Smooth muscle cell (in vitro differentiated cells): ENCODE measurements around the gene HS2ST1. TPM values are rescaled to one million over a fixed set of nuclear protein-coding genes. Genes with fewer than 3 reads are reported as not detected.
"Not testable (repeated sequence)": the region's sequence is repeated elsewhere in the genome, so short reads cannot be mapped to it uniquely, and the experiment has no call there.

Source experiments
- DNase-seq: peaks from one replicate; lab custom pipeline; 2025; ENCODE audit not compliant: unreplicated experiment; lab: John Stamatoyannopoulos, UW
- H2AFZ ChIP-seq: fragments of 200-600 bp; sonication (generic); 2 replicates; pipeline ENCODE4 v1.6.0; 2016; ENCODE audit warnings: antibody characterized with exemption, low read depth, mild to moderate bottlenecking
- H3F3A ChIP-seq: fragments of 200-600 bp; sonication (generic); 2 replicates; pipeline ENCODE4 v1.6.0; 2017; ENCODE audit warnings: antibody characterized with exemption, low read depth
- H3K27ac ChIP-seq: fragments of 200-600 bp; sonication (generic); 2 replicates; pipeline ENCODE4 v1.5.1; 2016; ENCODE audit warnings: low read depth, mild to moderate bottlenecking
- H3K27me3 ChIP-seq: fragments of 200-600 bp; sonication (generic); 2 replicates; pipeline ENCODE4 v1.6.1; 2016; ENCODE audit warnings: low read depth, mild to moderate bottlenecking
- H3K36me3 ChIP-seq: fragments of 200-600 bp; sonication (generic); 2 replicates; pipeline ENCODE4 v1.5.1; 2016; ENCODE audit warnings: low read depth
- H3K4me1 ChIP-seq: fragments of 200-600 bp; sonication (generic); 2 replicates; pipeline ENCODE4 v1.5.1; 2016; ENCODE audit warnings: low read depth
- H3K4me2 ChIP-seq: fragments of 200-600 bp; sonication (generic); 2 replicates; pipeline ENCODE4 v1.6.0; 2016; ENCODE audit warnings: mild to moderate bottlenecking
- H3K4me3 ChIP-seq: fragments of 200-600 bp; sonication (generic); 2 replicates; pipeline ENCODE4 v1.5.1; 2016; ENCODE audit warnings: mild to moderate bottlenecking
- H3K79me2 ChIP-seq: fragments of 200-600 bp; sonication (generic); 2 replicates; pipeline ENCODE4 v1.6.0; 2016; ENCODE audit warnings: low read depth, mild to moderate bottlenecking
- H3K9ac ChIP-seq: fragments of 200-600 bp; sonication (generic); 2 replicates; pipeline ENCODE4 v1.6.0; 2016; ENCODE audit warnings: low read depth
- H3K9me3 ChIP-seq: fragments of 200-600 bp; sonication (generic); replicated peaks from 2 replicates; pipeline ENCODE4 v1.5.1; 2016; ENCODE audit warnings: low read depth
- H4K20me1 ChIP-seq: fragments of 200-600 bp; sonication (generic); 2 replicates; pipeline ENCODE4 v1.6.0; 2016; ENCODE audit warnings: low read depth
- CTCF ChIP-seq: fragments of 200-600 bp; sonication (generic); IDR thresholded peaks from 2 replicates; pipeline ENCODE4 v1.5.1; 2017; ENCODE audit warnings: borderline replicate concordance, mild to moderate bottlenecking, antibody characterized with exemption; ENCODE audit not compliant: insufficient read depth, poor library complexity, severe bottlenecking
- WGBS: methylation state at CpG from one replicate; pipeline ENCODE4 v1.1.7; 2016; ENCODE audit warnings: low lambda C conversion rate; 5-methylcytosine and 5-hydroxymethylcytosine counted together
- polyA plus RNA-seq: library from polyadenylated mRNA; unstranded; fragments of >200 nt; fragmentation: Nextera tagmentation; extraction: Ambion mirVana; gene quantifications from 2 replicates; pipeline ENCODE4 v1.2.1, GENCODE V29; 2016
- total RNA-seq: library from RNA; depleted of rRNA; stranded (reverse); fragments of >200 nt; gene quantifications from 2 replicates; pipeline ENCODE4 v1.2.3, GENCODE V29; 2014

HS2ST1 gene
- total and polyA plus RNA-seq, 2 experiments from 2014 or later: 14.6 to 35.6 TPM

DNA sequence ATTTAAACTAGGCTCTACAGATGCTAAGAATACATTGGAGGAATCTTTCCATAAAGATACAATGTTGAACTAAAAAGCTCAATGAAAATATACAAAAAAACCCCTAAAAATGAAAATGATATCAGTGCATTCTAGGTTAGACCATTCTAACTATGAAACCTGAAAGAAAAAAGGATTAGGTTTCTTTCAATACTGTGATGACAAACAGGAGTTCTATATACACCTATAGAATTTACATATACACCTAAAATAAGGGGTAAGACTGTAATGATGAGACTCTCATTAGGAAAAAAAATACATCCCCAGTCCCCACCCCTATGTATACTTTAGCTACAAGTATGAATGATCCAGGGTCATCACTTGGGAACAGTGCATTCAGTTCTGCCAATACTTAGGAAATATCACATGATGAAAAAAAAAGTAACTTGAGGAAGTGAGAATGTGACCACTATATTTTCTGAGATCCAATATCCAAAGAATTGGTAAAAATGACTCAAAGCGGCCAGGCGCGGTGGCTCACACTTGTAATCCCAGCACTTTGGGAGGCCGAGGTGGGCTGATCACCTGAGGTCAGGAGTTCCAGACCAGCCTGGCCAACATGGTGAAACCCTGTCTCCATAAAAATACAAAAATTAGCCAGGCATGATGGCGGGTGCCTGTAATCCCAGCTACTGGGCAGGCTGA lies 26.8 kb upstream of the HS2ST1 start:
- H4K20me1 ChIP-seq: peaks cover 59% of the 10 kb centered on the region
- no peaks in the 10 kb centered on the region for H3K36me3 ChIP-seq
- peaks cover 71% of the 10 kb centered on the region for H3K79me2 ChIP-seq
- H3K4me2 ChIP-seq: no peak overlapping the region
- H3K9ac ChIP-seq: no peak overlapping the region
- no peak overlapping the region for H2AFZ ChIP-seq
- no peak for DNase-seq
- no peaks in the 10 kb centered on the region for H3K4me1 ChIP-seq
- no peak for TF ChIP-seq CTCF
- H3K27ac ChIP-seq: no peak overlapping the region
- no peaks in the 10 kb centered on the region for H3F3A ChIP-seq
- H3K9me3 ChIP-seq: no peaks in the 10 kb centered on the region
- no peaks in the 10 kb centered on the region for H3K27me3 ChIP-seq
- H3K4me3 ChIP-seq: no peak overlapping the region
- WGBS: 98% methylated on average over 5 of the region's 5 CpGs

- H3F3A ChIP-seq: no peaks in the 10 kb centered on the region
- DNase-seq: no peak
- H3K9ac ChIP-seq: no peak overlapping the region
- H3K36me3 ChIP-seq: no peaks in the 10 kb centered on the region
- no peaks in the 10 kb centered on the region for H3K9me3 ChIP-seq
- WGBS: 98% methylated on average over 5 of the region's 5 CpGs
- no peak overlapping the region for H2AFZ ChIP-seq
- no peak overlapping the region for H3K27ac ChIP-seq
- H3K79me2 ChIP-seq: peaks cover 74% of the 10 kb centered on the region
- peaks cover 65% of the 10 kb centered on the region for H4K20me1 ChIP-seq
- TF ChIP-seq CTCF: no peak
- H3K4me1 ChIP-seq: no peaks in the 10 kb centered on the region
- H3K4me2 ChIP-seq: no peak overlapping the region
- H3K4me3 ChIP-seq: no peak overlapping the region
- no peaks in the 10 kb centered on the region for H3K27me3 ChIP-seq
These were observed 26.1 kb upstream of the HS2ST1 start for GRCh38 chr1:86888327-86888726.

- DNase-seq, H3K27ac ChIP-seq, H3K4me1 ChIP-seq, H3F3A ChIP-seq, H3K9ac ChIP-seq, H3K4me3 ChIP-seq, H3K4me2 ChIP-seq, H3K36me3 ChIP-seq, H3K27me3 ChIP-seq, H2AFZ ChIP-seq, H3K9me3 ChIP-seq: not testable (repeated sequence)
- no CpG with 5 or more reads among the region's 33 CpGs for WGBS
- H4K20me1 ChIP-seq: peaks cover 74% of the 10 kb centered on the region
- H3K79me2 ChIP-seq: peaks cover 80% of the 10 kb centered on the region
These were observed 15.0 kb upstream of the HS2ST1 start for GRCh38 chr1:86899401-86899800.

DNA sequence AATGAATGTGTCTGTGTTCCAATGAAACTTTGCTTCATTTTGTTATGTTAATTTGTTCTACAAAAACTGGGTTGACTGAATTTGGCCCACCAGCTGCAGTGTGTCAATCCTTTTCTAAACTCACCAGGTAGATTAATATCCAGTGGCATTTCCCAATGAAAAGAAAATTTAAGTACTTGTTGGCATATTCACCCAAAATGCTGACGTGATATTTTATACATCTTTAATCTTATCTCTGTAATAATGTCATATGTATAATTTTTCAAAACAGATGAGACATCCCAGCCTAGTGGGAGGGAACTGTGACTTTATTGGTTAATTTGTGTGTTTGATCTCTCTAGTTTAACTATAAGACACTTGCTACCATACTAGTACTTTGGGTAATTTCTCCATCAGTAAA lies 8.6 kb upstream of the HS2ST1 start:
- Histone ChIP-seq H4K20me1 (peaks cover 99% of the 10 kb centered on the region), H2AFZ (no peak overlapping the region), H3K4me2 (no peak overlapping the region), H3K4me3 (no peak overlapping the region), H3K36me3 (peaks cover 5% of the 10 kb centered on the region), H3K9me3 (no peaks in the 10 kb centered on the region), H3F3A (no peaks in the 10 kb centered on the region), H3K9ac (no peak overlapping the region), H3K27ac (no peak overlapping the region), H3K27me3 (no peaks in the 10 kb centered on the region), H3K79me2 (peaks cover 100% of the 10 kb centered on the region), H3K4me1 (no peaks in the 10 kb centered on the region)
- no peak for DNase-seq
- WGBS: 100% methylated on average over 1 of the region's 1 CpG
- TF ChIP-seq CTCF: no peak
